ENCODE results near the gene TMEM117.
A peak's percentile ranks its signal among the peaks of the same experiment; 100 is the strongest.
"Not testable (repeated sequence)": the region's sequence is repeated elsewhere in the genome, so short reads cannot be mapped to it uniquely, and the experiment has no call there.

The TMEM117 gene

GRCh38 chr12:44331269-44331668 is 495.4 kb downstream of the TMEM117 start:
- no peak for DNase-seq

GRCh38 chr12:44334347-44334746 is 498.5 kb downstream of the TMEM117 start:
- DNase-seq: no peak

GRCh38 chr12:44335030-44335429 is 499.1 kb downstream of the TMEM117 start:
- no peak for DNase-seq

GRCh38 chr12:44336577-44336976 is 500.7 kb downstream of the TMEM117 start:
- DNase-seq: no peak

- DNase-seq: no peak
Observed at GRCh38 chr12:44342371-44342770, 506.5 kb downstream of the TMEM117 start.

GRCh38 chr12:44347145-44347544 is 511.3 kb downstream of the TMEM117 start:
- no peak for DNase-seq

GRCh38 chr12:44357494-44357893 is 521.6 kb downstream of the TMEM117 start:
- DNase-seq: no peak

- DNase-seq: no peak
Observed at GRCh38 chr12:44358636-44359035, 522.8 kb downstream of the TMEM117 start.

GRCh38 chr12:44362947-44363346 is 527.1 kb downstream of the TMEM117 start:
- no peak for DNase-seq

- no peak for DNase-seq
Observed at GRCh38 chr12:44367136-44367535, 531.3 kb downstream of the TMEM117 start.

GRCh38 chr12:44367916-44368315 is 532.0 kb downstream of the TMEM117 start:
- DNase-seq: no peak

GRCh38 chr12:44369998-44370397 is 534.1 kb downstream of the TMEM117 start:
- DNase-seq: no peak

GRCh38 chr12:44370982-44371381 is 535.1 kb downstream of the TMEM117 start:
- no peak for DNase-seq

- peak; percentile 58 for DNase-seq
Observed at GRCh38 chr12:44372259-44372658, 536.4 kb downstream of the TMEM117 start.

GRCh38 chr12:44375694-44376093 is 539.8 kb downstream of the TMEM117 start:
- DNase-seq: no peak

GRCh38 chr12:44377443-44378187 is 541.7 kb downstream of the TMEM117 start:
- DNase-seq: no peak

- not testable (repeated sequence) for DNase-seq
Observed at GRCh38 chr12:44379113-44379512, 543.2 kb downstream of the TMEM117 start.

- DNase-seq: no peak
Observed at GRCh38 chr12:44379831-44380230, 544.0 kb downstream of the TMEM117 start.

- no peak for DNase-seq
Observed at GRCh38 chr12:44380861-44381260, 545.0 kb downstream of the TMEM117 start.

GRCh38 chr12:44381341-44381740 is 545.5 kb downstream of the TMEM117 start:
- DNase-seq: no peak

- no peak for DNase-seq
Observed at GRCh38 chr12:44384136-44384535, 548.3 kb downstream of the TMEM117 start.

GRCh38 chr12:44385964-44386363 is 550.1 kb downstream of the TMEM117 start:
- no peak for DNase-seq

GRCh38 chr12:44387581-44387980 is 551.7 kb downstream of the TMEM117 start:
- no peak for DNase-seq

GRCh38 chr12:44389038-44389437 is 553.2 kb downstream of the TMEM117 start:
- no peak for DNase-seq

GRCh38 chr12:44389896-44390295 is 554.0 kb downstream of the TMEM117 start:
- no peak for DNase-seq

Data from EL (cell line).